Body of pancreas (tissue), 4 donors: ENCODE measurements around the gene GALNT9. TPM values are rescaled to one million over a fixed set of nuclear protein-coding genes. Genes with fewer than 3 reads are reported as not detected.

Experiments
- ATAC-seq: fragments of 150-250 bp; one replicate; pipeline ENCODE4 v1.9.1; 2016
- DNase-seq, 4 donors: peaks; one replicate each; pipeline ENCODE4 v3.0.0-alpha.2; 2019
- H3K27ac ChIP-seq, 4 donors: fragments of 200-600 bp; sonication (generic); 1 replicate in 3 of 4; 2 replicates in 1 of 4; pipeline versions ENCODE4 v1.5.1 to v1.6.1; 2016 to 2019; ENCODE audit warnings: mild to moderate bottlenecking in 1 of 4, mixed read lengths in 1 of 4, moderate library complexity in 1 of 4
- H3K27me3 ChIP-seq, 2 donors: fragments of 200-600 bp; sonication (generic); one replicate each; pipeline ENCODE4 v1.6.0; 2016; ENCODE audit warnings: mild to moderate bottlenecking in 1 of 2
- H3K36me3 ChIP-seq, 2 donors: fragments of 200-600 bp; sonication (generic); replicated peaks in 1 of 2; 2 replicates each; pipeline ENCODE4 v1.5.1; 2016; ENCODE audit warnings: low read depth in 2 of 2; ENCODE audit not compliant: insufficient read depth in 1 of 2
- H3K4me1 ChIP-seq: fragments of 200-600 bp; sonication (generic); one replicate; pipeline ENCODE4 v1.6.0; 2016
- H3K4me3 ChIP-seq, 2 donors: fragments of 200-600 bp; sonication (generic); 1 replicate in 1 of 2; 2 replicates in 1 of 2; pipeline ENCODE4 v1.5.1; 2016 to 2019
- H3K9me3 ChIP-seq, 3 donors: fragments of 200-600 bp; sonication (generic); 1 replicate in 2 of 3; 2 replicates in 1 of 3; pipeline ENCODE4 v1.5.1; 2016
- POLR2A ChIP-seq, 3 donors: fragments of 450-650 bp; IDR thresholded peaks; one replicate each; pipeline ENCODE4 v1.6.1; 2016; ENCODE audit warnings: antibody characterized with exemption in 3 of 3, mild to moderate bottlenecking in 2 of 3
- WGBS, 2 donors: methylation state at CpG; one replicate each; pipeline ENCODE4 v1.1.5; 2017; 5-methylcytosine and 5-hydroxymethylcytosine counted together
- intact Hi-C: fragments of 100-400 bp; cut with DNase I; formaldehyde crosslinking; loops from one replicate; pipeline ENCODE4 v1.15.1; 2023
- total RNA-seq, 2 donors: library from RNA; depleted of rRNA; stranded (reverse); fragments of >200 nt; gene quantifications; one replicate each; pipeline ENCODE4 v1.1.0, GENCODE V29; 2016
- TF ChIP-seq, protein P1 (sequence below), 7 experiments: fragments of 450-650 bp in 4 of 7; fragments of 200-600 bp in 3 of 7; sonication (generic) in 3 of 7; IDR thresholded peaks; one replicate each; pipeline ENCODE4 v1.5.1; 2016 to 2019; ENCODE audit warnings: antibody characterized with exemption in 7 of 7

Gene GALNT9
- total RNA-seq, 2 donors from 2014 or later, result not detected

DNA sequence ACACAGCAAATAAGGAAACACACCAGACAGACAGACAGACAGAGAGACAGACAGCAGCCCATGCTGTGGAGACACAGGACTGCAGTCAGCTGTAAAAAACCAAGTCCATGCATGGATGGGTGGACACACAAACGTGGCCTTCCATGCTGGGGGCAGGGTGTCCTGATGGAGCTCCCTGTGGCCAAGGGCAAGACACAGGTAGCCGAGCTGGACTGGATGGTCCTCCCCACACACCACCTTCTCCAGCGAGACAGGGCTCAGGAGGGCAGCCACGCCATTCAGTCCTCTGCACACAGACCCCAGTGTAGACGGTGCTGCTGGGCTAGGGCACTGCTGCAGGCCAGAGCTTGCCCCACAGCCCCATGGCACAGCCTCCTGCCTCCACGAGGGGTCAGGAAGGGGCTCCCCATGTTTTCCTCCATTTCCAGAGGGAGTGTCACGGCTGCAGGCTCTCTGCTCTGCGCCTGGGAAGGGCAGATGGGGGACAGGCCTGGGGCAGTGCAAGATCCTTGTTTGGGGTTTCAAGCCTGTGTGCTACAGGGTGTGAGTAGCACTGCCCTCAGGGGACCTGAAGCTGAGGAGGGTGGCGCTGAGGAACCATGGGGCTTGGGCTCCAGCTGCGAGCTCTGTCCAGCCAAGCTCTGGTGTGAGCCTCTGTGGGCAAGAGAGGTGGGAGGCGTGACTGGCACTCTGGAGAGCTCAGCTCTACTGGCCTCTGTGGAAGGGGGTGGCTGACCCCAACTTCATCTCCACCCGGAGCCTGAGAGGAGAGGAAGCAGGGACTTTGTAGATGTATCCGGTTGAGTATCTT lies 67.9 kb downstream of the GALNT9 start:
- 51 to 61% methylated on average over 6 to 13 of the region's 13 CpGs for WGBS, 2 donors
- H3K27me3 ChIP-seq, result no peaks in the 10 kb centered on the region
- DNase-seq, result no peak
- no peaks in the 10 kb centered on the region for H3K4me1 ChIP-seq
- no peak for ATAC-seq
- H3K4me3 ChIP-seq, result no peak overlapping the region
- H3K27ac ChIP-seq, result no peak overlapping the region
- no peaks in the 10 kb centered on the region for H3K36me3 ChIP-seq
- TF ChIP-seq, protein P1, sequence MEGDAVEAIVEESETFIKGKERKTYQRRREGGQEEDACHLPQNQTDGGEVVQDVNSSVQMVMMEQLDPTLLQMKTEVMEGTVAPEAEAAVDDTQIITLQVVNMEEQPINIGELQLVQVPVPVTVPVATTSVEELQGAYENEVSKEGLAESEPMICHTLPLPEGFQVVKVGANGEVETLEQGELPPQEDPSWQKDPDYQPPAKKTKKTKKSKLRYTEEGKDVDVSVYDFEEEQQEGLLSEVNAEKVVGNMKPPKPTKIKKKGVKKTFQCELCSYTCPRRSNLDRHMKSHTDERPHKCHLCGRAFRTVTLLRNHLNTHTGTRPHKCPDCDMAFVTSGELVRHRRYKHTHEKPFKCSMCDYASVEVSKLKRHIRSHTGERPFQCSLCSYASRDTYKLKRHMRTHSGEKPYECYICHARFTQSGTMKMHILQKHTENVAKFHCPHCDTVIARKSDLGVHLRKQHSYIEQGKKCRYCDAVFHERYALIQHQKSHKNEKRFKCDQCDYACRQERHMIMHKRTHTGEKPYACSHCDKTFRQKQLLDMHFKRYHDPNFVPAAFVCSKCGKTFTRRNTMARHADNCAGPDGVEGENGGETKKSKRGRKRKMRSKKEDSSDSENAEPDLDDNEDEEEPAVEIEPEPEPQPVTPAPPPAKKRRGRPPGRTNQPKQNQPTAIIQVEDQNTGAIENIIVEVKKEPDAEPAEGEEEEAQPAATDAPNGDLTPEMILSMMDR (IDR thresholded peaks at IDR 0.05), result no peak
- TF ChIP-seq POLR2A (IDR thresholded peaks at IDR 0.05), result no peak
- intact Hi-C loops, result no loop called here
- H3K9me3 ChIP-seq, result no peaks in the 10 kb centered on the region

DNA sequence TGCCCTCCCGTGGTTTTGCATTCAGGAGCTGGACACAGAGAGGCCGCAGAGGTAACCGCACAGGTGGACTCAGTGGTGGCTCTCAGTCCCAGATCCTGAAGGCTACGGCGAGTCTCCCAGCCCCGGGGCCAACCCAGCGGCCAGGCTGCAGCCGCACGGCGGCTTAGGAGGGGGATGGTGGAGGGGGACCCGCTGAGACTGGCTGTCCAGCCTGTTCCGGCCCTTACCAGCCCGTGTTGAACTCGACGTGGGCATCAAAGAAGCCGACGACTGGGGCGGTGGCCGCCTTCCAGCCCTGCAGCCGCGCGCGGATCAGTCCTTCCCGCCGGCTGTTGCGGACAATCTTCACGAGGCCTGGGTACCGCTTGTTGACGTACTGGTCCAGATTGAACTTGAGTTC lies 68.7 kb downstream of the GALNT9 start:
- Histone ChIP-seq H3K36me3 (no peaks in the 10 kb centered on the region), H3K4me3 (no peak overlapping the region), H3K27me3 (no peaks in the 10 kb centered on the region), H3K4me1 (no peaks in the 10 kb centered on the region), H3K27ac (no peak overlapping the region), H3K9me3 (no peaks in the 10 kb centered on the region)
- TF ChIP-seq POLR2A (IDR thresholded peaks at IDR 0.05), result no peak
- TF ChIP-seq, protein P1 (IDR thresholded peaks at IDR 0.05), result no peak
- 85% methylated on average over 27 of the region's 29 CpGs; no CpG with 5 or more reads in 1 of the 2 donors for WGBS, 2 donors
- ATAC-seq (no peak), DNase-seq (no peak)
- intact Hi-C loops, result no loop called here

DNA sequence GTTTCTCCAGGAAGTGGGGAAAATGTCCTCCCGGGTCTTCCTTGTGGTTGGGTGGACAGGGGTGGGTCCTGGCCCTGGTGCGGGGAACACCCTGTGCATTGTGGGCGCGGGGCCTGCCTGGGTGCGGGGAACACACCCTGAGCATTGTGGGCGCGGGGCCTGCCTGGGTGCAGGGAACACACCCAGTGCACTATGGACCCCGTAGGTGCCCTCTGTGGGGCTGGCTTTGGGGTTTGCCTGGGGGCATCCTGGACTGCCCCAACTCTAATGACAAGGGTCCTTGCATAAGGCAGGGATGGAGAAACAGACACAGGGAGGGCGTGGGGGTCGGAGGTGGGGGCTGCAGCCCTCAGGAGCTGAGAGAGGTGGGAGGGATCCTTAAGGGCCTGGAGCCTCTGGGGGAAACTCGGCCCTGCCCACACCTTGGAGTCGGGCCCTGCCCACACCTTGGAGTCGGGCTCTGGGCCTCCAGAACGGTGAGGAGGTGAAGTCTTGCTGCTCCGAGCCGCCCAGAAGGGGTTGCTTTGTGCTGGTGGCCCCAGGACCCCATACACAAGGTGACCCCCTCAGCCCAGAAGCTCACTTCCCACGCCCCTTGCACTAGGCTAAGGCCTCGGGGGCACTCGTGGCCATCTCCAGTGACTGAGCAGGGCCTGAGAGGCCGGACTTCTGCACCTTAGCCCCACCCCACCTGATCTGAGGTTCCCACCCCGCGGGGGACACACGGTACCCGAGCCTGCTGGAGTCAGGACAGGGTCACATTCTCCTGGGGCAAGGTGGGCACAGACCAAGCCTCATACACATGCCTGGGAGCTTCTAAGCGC lies 69.3 kb downstream of the GALNT9 start:
- Histone ChIP-seq H3K4me3 (no peak overlapping the region), H3K36me3 (no peaks in the 10 kb centered on the region), H3K4me1 (no peaks in the 10 kb centered on the region), H3K27ac (no peak overlapping the region), H3K9me3 (no peaks in the 10 kb centered on the region), H3K27me3 (no peaks in the 10 kb centered on the region)
- DNase-seq (no peak), ATAC-seq (no peak)
- 33 to 58% methylated on average over 1 to 22 of the region's 25 CpGs for WGBS, 2 donors
- no peak for TF ChIP-seq POLR2A (IDR thresholded peaks at IDR 0.05)
- TF ChIP-seq, protein P1 (IDR thresholded peaks at IDR 0.05), result no peak
- intact Hi-C loops, result no loop called here

DNA sequence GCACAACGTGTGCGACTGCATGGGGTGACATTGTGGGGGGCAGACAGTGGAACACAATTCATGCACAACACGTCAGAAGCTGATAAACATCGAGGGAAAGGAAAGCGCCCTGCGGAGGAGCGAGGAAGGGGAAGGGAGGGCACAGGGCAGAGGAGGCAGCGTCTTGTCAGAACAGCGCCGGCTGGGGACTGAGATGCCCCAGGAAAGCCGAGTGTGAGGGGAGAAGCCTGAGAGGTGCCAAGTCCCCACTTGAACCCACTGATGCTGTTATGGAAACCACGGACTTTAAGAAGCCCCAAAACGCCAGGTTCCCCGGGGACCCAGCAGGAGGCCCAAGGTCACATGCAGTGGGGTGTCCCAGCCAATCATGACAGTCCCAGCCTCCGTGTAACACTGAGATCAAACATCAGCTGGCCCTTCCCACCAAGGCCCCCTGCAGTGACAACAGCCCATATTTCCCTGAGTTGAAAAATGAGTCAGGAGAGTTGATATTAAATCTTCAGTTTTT lies 70.0 kb downstream of the GALNT9 start:
- Histone ChIP-seq H3K4me1 (no peaks in the 10 kb centered on the region), H3K9me3 (no peaks in the 10 kb centered on the region), H3K4me3 (no peak overlapping the region), H3K27ac (no peak overlapping the region), H3K27me3 (no peaks in the 10 kb centered on the region), H3K36me3 (no peaks in the 10 kb centered on the region)
- no peak for DNase-seq
- 37 to 40% methylated on average over 7 to 15 of the region's 15 CpGs for WGBS, 2 donors
- intact Hi-C loops, result no loop called here
- ATAC-seq, result no peak
- TF ChIP-seq, protein P1 (IDR thresholded peaks at IDR 0.05), result no peak
- TF ChIP-seq POLR2A (IDR thresholded peaks at IDR 0.05), result no peak
